Activated CD4-positive, CD25-positive, alpha-beta regulatory T cell treated with anti-CD3 and anti-CD28 coated beads, Interleukin-2, amount 50 U/mL, for 72 hours (primary cell): ENCODE measurements around the gene AP4S1.

Experiments used
- DNase-seq: peaks from one replicate; pipeline ENCODE4 v3.0.0; 2021

Gene AP4S1

GRCh38 chr14:31139301-31139847, 113.9 kb downstream of the AP4S1 start:
- no peak for DNase-seq

- no peak for DNase-seq
These were observed 117.1 kb downstream of the AP4S1 start for GRCh38 chr14:31142455-31143087.
